Activated T-cell treated with anti-CD3 and anti-CD28 coated beads for 4 hours (primary cell): ENCODE results near the gene ZNF527.
"Not testable (repeated sequence)": the region's sequence is repeated elsewhere in the genome, so short reads cannot be mapped to it uniquely, and the experiment has no call there.

ENCODE experiments used
- DNase-seq: peaks from one replicate; pipeline ENCODE4 v3.0.0-alpha.2; 2020

ZNF527 gene

DNA sequence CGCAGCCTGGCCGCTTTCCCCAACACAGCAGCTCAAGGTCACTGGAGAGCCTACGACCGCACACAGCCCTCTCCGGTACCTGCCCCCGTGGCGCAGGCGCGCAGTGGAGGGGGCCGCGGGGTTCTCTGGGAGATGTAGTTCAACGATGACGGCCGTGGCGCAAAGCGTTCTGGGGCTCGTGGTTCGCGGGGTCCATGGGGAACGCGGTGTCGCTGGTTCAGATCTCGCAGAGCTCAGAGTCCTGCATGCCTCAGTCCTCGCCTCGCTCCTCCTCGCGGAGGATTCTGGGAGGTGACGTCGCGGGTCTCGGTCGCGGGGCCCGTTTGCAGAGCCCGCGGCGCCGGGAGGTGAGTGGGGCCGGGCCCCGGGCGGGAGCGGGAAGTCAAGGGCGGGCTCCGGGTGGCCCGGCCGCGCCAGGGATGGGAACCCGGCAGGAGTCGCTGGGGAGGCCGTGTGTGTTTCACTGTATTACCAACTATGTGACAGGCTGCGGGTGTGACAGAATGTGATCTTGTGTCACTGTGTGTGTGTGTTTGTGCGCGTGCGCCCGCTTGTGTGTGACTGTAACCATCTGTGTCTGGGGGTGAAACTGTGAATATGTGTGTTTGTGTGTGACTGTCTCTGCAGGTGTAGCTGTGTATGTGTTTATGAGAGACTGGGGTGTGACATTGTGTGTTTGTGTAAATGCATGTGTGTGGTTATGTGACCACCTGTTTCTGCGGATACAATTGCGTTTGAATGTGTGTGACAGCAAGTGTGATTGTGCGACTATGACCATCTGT lies at the start of gene ZNF527:
TSS of gene ZNF527 (plus strand) at position 220 of the 782 bp plus-strand sequence. CDS start 3,100 bp downstream, outside the sequence.
- peak; percentile 94 for DNase-seq

DNA sequence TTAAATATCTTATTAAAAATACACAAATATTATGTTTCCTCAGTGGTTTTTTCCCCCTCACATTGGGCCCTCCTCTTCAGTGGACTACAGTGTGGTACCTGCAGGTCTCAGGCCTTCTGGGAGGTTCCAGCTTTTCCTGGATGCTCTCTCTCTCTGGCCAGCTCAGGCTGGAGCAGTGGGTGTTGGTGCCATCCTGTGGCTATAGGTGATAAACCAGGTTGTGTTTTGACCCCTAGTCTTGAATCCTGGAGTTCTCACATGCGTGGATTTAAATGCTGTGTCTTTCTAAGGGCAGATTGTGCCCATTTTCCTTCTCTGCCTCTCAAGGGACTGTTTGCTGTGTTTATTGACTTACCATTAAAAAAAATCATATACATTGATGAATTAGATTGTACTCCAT lies 41.2 kb upstream of the ZNF527 start:
- no peak for DNase-seq

DNA sequence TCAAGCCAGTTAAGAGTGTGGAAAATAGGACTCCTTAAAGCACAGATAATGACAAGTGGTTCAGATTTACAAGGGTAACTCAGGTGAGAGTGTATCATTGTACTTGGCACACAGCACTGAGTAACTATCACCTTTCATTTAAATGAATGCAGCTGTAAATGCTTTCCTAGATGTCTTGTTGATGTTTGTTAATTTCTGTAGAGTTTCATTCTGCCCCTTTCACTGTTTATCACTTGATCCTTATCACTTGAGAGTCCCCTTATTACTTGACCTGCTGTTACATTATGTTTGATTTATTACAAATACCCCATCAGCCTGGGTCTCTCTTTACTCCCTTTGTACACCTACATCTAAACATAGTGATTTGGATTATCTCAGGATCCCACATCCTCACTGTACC lies 38.1 kb upstream of the ZNF527 start:
- no peak for DNase-seq

DNA sequence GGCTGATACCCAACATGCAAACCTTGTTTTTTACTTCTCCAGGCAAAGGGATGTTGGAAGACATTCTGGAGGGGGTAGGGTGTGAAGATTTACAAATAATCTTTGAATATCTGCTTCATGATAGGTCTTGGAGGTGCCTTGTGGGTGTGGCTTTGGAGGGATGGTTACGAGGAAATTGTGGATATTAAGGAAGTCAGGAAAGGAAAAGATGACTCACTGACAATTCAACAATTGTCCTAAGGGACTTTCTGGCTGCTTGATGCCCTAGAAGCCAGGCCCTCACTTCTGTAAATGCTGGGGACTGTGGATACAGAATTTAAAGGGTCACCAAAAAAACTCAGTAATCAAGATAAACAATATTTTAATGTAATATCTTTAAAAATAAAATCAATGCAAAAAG lies 37.4 kb upstream of the ZNF527 start:
- no peak for DNase-seq

DNA sequence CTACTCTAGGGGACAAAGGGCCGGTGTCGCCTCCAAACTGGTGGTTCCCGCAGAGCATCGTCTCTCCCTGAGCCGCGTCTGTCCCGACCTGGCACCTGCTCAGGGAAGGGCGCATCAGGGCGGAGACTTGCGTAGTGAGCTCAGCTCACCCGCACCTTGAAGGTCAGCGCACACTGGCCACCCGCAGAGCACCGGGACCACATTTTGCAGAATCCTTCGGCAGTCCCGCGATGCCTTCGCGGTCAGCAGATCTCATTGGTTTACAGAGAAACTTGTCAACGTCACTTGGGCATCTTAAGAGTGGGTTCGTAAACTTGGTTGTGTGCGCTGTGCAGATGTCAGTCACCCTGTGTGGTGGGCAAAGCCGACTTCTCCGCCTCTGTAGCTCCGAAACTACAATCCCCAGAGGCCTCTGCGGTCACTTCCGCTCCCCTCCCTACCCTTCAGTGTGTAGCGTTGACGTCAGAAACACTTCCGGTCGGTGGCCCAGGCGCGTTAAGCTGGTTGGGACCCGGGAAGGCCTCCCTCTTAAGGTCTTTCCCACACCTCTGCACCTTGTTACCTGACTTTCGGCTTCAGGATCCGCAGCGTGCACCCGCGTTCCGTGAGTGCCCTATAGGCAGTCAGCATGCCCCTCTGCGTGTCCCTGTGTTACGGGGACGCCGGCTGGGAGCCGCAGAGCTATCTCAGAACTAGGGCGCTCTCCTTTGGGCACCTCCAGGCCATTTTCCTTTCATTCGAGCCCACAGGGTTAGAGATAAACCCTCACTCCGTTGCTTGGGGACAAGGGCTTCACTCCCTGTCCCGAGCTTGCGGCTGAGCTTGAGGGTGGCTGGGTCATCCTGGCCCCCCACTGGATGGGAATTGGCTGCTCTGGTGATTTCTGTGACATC lies 36.5 kb upstream of the ZNF527 start:
- peak; percentile 78 for DNase-seq

GRCh38 chr19:37342753-37343152 lies 28.1 kb upstream of the ZNF527 start:
- DNase-seq: no peak

- DNase-seq: no peak
Measured at GRCh38 chr19:37346091-37346490, 24.8 kb upstream of the ZNF527 start.

GRCh38 chr19:37348060-37348459 lies 22.8 kb upstream of the ZNF527 start:
- DNase-seq: no peak

GRCh38 chr19:37353968-37354367 lies 16.9 kb upstream of the ZNF527 start:
- DNase-seq: no peak

DNA sequence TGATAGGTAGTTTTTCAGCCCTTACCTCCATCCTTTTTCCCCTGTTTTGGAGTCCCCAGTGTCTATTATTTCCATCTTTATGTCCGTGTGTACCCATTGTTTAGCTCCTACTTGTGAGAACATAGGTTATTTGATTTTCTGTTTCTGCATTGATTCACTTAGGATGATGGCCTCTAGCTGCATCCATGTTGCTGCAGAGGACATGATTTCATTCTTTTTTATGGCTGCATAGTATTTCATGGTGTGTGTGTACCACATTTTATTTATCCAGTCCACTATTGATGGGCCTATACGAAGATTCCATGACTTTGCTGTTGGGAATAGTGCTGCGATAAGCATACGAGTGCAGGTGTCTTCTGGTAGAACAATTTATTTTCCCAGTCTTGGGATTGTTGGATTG lies 15.0 kb upstream of the ZNF527 start:
- no peak for DNase-seq

DNA sequence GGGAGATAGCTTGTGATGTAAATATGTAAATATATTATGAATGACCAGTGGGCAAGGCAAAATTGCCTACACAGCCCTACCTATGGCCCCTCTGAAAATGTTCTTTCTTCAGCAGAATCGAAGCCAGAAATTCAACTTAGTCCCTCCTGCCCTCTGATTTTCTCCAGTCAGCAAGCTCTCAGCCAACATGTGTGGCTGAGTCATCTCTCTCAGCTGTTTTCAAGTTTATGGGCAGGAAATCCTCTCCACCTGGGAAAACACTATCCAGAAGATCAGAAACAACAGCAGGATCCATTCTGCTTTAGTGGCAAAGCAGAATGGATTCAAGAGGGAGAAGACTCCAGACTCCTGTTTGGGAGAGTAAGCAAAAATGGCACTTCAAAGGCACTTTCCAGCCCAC lies 8.9 kb upstream of the ZNF527 start:
- DNase-seq: no peak

DNA sequence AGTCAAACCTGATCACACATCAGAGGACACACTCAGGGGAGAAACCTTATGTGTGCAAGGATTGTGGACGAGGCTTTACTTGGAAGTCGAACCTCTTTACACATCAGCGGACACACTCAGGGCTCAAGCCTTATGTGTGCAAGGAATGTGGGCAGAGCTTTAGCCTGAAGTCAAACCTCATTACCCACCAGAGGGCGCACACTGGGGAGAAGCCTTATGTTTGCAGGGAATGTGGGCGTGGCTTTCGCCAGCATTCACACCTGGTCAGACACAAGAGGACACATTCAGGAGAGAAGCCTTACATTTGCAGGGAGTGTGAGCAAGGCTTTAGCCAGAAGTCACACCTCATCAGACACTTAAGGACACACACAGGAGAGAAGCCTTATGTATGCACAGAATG lies 8.2 kb upstream of the ZNF527 start:
- DNase-seq: no peak

- DNase-seq: not testable (repeated sequence)
Measured at GRCh38 chr19:37370386-37370879, 466 bp upstream of the ZNF527 start.

DNA sequence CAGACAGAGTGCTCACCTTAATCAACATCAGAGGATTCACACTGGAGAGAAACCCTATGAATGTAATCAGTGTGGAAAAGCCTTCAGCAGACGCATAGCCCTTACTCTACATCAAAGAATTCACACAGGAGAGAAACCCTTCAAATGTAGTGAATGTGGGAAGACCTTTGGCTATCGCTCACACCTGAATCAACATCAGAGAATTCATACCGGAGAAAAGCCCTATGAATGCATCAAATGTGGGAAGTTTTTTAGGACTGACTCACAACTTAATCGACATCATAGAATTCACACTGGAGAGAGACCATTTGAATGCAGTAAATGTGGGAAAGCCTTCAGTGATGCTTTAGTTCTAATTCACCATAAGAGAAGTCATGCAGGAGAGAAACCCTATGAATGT lies 18.3 kb downstream of the ZNF527 start:
- no peak for DNase-seq

DNA sequence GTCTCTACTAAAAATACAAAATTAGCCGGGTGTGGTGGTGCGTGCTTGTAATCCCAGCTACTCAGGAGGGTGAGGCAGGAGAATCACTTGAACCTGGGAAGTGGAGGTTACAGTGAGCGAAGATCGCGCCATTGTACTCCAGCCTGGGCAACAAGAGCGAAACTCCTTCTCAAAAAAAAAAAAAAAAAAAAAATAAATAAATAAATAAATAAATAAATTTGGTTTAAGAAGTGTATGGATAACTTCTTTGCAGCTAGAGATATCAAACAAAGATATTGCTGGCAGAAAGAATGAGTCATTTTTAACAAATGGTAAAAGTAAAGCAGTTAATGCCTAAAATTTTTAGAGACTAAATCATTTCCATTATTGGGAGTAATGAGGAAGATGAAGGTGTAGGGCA lies 20.5 kb downstream of the ZNF527 start:
- not testable (repeated sequence) for DNase-seq

DNA sequence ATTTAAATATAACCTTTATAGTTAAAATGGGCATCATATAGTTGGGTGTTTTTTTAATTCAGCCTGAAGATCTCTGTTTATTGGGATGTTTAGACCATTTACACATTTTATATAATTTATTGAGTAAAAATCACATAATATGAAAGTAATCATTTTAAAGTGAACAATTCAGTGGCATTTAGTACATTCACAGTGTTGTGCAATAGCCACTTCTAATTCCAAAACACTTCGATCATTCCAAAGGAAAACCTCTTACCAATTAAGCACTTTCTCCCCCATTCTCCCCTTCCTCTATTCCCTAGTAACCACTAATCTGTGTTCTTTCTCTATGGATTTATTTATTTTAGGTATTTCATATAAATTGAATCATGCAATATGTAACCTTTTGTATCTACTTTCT lies 30.2 kb downstream of the ZNF527 start:
- DNase-seq: no peak

DNA sequence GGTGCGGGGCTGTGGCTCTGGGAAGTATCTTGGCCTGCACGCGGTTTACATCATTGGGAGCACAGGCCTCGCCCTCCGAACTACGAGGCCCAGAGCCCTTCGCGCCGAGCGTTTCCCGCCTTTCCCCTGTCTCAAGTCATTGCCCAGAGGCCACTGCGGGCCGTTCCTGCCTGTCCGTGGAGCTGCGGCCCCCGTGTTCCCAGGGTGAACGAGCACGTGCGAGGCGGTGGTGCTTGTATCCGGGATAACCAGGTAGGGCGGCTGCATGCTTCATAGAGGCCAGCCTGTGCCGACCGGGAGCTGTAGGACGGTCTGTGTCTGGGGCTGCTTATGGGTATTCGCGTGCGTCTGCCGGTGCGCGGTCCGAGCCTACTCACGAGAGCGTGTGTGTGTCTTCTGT lies 32.5 kb downstream of the ZNF527 start:
- no peak for DNase-seq

- not testable (repeated sequence) for DNase-seq
Measured at GRCh38 chr19:37406140-37406846, 35.4 kb downstream of the ZNF527 start.

DNA sequence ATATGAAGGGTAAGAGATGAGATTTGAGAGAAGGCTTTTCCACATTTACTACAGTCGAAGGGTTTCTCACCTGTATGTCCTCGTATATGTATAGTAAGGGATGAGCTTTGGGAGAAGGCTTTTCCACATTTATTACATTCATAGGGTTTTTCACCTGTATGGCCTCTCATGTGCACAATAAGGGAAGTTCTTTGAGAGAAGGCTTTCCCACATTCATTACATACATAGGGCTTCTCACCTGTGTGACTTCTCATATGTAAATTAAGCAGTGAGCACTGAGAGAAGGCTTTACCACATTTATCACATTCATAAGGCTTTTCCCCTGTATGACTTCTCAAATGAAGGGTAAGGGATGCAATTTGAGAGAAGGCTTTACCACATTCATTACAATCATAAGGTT lies 41.8 kb downstream of the ZNF527 start:
- DNase-seq: no peak

- DNase-seq: no peak
Measured at GRCh38 chr19:37413313-37414084, 42.6 kb downstream of the ZNF527 start.
